GM21723 (cell line): Measurements from ENCODE around the gene OPRL1.

Source experiments
- ATAC-seq: cut with Tn5 transposase; IDR thresholded peaks from one replicate; pipeline ENCODE4 v1.9.1; 2021; ENCODE audit warnings: mild to moderate bottlenecking, moderate library complexity; ENCODE audit not compliant: unreplicated experiment

Gene OPRL1

GRCh38 chr20:64139199-64140060 is 59.5 kb downstream of the OPRL1 start:
- ATAC-seq = no peak

DNA sequence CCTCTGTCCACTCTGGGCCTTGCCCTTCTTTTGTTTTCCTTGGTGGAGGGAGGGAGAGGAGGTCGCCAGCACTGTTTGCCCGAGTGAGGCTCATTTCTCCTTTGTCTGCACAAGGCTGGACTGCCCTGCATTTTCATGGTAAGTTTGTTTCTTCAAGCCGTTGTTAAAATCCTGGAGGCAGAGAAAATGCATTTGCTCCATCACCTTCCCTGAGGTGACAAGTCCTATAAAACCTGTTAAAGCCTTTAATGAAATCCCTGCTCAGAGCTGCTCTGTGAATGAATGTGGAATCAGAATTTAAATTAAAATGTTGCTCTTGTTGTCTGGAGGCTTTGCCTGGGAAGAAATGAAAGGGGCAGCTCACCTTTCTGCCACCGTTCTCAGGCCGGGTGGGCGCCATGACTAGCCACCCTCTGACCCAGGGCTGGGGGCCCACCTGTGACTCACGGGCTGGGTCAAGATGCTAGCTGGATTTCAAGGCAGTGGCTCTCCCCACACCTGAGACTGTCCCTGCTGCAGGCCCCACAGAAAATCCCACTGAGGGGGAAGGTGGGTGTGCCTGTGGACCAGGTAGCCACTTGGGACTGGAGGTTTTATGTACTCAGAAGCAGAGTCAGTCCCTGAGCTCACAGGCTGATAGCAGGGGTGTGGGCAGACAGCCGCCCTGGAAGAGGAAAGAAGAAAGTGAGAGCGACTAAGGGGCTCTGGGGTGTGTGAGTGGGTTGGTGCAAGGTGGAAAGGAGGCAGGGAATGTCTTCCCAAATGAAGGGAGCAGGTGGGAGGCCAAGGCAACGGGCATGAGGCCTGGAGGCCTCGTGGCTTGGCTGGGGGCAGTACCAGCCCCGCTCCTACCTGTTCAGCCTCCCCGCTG is 60.4 kb downstream of the OPRL1 start:
- ATAC-seq = no peak

DNA sequence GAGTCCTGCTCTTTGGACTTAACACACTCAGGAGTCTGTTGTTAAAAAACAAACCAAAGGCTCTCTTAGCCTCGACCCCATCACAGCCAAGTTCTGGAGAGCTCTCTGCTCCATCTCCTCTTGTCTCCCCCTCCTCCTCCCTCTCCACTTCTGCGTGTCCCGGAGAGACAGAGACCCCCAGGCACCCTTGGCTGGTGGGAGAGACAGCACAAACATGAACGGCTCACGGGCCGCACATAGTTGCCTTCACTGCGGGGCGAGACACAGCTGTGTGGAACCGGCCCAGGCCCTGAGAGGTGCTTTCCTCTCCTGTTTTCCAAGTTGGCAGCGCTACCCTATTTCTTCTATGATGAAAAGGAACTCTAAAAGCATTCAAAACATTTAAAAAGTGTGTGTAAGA is 61.1 kb downstream of the OPRL1 start:
- ATAC-seq = no peak

DNA sequence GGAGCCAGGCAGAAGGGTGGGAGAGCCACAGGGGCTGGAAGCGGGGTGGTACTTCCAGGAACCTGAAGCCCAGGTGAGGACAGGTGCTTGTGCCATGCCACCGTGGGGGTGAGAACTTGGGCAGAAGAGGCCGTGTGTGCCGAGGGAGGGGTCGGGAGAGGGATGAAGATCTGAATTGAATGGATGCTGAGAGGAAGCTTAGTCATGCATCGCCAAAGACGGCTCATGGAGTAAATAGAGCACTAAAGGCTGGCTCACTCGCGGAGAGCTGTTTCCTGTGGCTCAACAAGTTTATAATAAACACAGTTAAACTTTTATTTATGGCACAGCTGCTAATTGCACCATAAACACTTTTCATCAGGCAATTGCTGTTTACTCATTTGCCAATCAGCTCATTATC is 62.7 kb downstream of the OPRL1 start:
- ATAC-seq = no peak

GRCh38 chr20:64143018-64143801 is 63.3 kb downstream of the OPRL1 start:
- ATAC-seq = no peak

DNA sequence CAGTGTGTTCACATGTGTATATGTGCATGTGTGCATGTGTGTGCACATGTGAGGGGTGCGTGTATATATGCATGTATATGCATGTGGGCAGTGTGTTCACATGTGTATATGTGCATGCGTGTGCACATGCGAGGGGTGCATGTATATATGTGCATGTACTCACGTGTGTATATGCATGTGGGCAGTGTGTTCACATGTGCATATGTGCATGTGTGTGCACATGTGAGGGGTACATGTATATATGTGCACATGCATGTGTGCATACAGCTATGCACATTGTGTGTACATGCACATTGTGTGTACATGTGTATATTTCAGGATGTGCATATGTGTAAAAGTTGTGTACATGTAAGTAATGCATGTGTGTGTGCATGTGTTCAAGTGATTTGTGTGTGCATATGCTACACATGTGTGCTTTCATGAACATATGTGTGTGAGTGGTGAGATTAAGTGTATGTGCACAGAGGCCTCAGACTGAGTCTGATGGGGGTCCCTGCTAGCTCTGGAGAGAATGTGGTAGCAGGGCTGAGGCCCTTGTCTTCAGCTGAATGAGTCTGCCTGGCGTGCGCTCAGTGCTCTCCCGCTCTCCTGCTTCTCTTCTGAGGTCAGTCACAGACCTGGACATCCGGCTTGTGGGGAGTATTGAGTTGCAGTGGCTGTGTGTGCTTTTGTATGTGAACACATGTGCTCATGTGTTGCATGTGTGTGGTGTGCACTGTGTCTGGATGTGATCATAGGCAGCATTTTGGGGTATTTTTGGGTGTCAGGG is 64.4 kb downstream of the OPRL1 start:
- ATAC-seq = no peak

DNA sequence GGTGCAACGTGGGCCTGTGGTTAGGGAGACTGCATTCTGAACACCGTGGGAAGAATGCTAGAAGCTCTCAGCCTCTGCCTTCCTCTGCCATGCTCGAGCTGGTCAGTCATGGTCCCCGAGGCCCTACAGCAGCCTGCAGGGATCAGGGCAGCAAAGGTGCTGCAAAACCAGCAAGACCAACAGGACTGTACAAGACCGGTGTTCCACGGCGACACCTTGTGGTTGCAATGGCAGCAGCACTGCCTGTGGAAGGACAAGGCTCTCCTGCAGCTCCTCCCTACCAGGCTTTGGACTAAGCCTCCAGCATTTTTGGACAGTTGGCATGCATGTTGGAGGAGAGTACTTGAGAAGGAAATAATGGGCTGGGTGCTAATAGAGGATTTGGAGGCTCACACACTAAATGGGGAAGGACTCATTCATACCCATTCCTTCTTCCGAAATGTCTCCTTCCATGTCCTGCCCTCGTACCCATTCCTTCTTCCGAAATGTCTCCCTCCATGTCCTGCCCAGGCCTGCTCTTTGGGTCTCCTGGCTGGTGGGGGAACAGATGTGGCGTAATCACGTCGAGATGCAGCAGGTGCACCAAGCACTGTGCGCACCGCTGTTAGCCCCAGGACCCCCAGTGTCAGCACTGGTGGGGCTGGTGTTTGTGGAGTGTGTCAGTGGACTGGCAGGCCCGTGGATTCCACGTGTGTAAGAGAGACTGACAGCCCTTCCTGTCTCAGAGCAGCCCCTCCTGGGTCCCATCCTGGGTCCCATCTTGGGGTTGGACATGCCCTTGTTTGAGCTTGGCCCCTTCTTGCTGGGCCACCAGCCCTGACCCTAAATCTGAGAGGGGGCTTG is 65.8 kb downstream of the OPRL1 start:
- ATAC-seq = no peak

DNA sequence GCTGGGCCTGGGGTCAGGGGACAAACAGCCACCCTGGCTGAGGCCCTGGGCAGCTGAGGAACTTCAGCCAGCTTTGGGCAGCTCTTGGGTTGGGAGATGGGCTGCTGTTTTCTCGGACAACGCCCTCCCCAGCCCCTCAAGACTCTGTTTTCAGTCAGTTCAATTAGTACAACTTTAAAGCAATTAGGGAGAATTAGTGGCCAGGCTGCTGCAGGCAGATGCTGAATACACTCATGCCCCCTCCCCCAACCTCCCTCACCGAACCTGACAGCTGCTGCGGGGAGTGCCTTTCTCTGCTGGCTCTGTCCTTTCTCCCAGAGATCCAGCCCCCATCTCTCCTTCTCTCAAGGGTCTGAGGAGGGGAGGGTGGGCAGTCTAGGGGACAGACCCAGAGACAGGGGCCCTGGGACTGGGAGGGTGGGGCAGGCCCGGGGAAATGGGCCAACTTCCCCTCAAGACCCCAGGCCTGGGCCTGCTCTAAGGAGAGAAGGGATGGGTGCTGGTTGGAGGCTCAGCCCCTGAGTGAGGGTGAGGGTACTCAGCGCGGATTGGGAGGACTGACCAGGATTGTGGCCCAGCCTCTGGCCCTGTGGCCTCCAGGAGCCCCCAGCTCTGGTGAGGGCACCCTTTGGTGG is 66.5 kb downstream of the OPRL1 start:
- ATAC-seq = no peak

DNA sequence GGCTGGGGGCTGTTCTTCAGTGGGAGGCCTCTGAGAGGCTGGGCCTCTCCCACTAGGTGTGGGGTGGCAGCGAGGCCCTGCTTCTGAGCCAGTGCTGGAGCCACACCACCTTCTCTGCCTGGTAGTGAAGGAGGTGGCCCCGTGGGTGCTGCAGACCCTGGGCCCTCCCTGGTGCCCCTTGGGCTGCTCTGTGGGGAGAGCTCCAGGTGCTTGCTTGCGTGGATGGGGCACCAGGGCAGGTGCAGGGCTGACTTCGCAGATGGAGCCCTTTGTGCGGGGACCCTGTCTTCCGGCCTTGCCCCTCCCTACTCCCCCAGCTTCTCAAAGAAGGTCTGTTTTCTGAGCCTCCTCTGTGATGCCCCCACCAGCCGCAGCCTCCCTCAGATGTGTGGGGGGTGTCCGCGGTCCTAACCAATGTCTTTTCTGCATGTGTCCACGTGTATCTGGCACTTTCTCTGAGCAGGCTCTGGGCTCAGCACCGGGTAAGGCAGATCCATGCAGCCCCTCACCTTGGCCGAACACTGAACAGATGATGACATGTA is 67.1 kb downstream of the OPRL1 start:
- no peak for ATAC-seq

- no peak for ATAC-seq
Measured at GRCh38 chr20:64148581-64148980, 68.7 kb downstream of the OPRL1 start.

- ATAC-seq = no peak
Measured at GRCh38 chr20:64149141-64149540, 69.3 kb downstream of the OPRL1 start.

DNA sequence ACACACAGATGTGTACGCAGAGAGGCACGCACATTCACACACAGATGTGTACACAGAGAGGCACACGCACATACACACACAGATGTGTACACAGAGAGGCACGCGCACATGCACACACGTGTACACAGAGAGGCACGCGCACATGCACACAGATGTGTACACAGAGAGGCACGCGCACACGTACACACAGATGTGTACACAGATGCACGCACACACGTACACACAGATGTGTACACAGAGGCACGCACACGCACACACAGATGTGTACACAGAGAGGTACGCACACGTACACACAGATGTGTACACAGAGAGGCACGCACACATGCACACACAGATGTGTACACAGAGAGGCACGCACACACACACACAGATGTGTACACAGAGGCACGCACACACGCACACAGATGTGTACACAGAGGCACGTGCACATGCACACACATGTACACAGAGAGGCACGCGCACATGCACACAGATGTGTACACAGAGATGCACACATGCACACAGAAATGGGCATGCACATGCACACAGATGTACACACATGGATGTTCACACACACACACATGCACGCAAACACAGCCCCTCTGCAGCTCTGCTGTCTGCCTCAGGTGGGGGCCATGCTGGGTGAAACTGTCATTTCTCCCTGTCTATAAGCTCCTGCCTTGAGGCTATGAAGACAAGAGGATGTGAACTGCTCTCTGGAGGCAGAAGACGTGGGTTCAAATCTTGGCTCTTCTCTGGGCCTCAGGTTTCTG is 70.1 kb downstream of the OPRL1 start:
- ATAC-seq = no peak
